SK-N-SH (cell line): ENCODE data around the gene SPOP.

ENCODE experiments used
- CTCF ChIP-seq: fragments of 200-600 bp; sonication (generic); IDR thresholded peaks from 2 replicates; pipeline ENCODE4 v1.6.1; 2017; ENCODE audit warnings: antibody characterized with exemption, mild to moderate bottlenecking, moderate library complexity
- EZH2phosphoT487 ChIP-seq: fragments of 200-600 bp; sonication (generic); IDR thresholded peaks from 2 replicates; pipeline ENCODE4 v1.6.1; 2017; ENCODE audit warnings: low read depth, mixed run types, mild to moderate bottlenecking, antibody characterized with exemption, moderate library complexity, borderline replicate concordance
- FOXJ3 ChIP-seq: sonication (generic); formaldehyde crosslinking; IDR thresholded peaks from 2 replicates; pipeline ENCODE4 v1.5.1; 2020; ENCODE audit warnings: mild to moderate bottlenecking, missing genetic modification reagents
- FOXM1 ChIP-seq: IDR thresholded peaks from 2 replicates; pipeline ENCODE4 v1.4.0; 2012; ENCODE audit warnings: low read depth, mild to moderate bottlenecking
- GABPA ChIP-seq: IDR thresholded peaks from 2 replicates; pipeline ENCODE4 v1.4.0; 2012; ENCODE audit warnings: low read depth, mild to moderate bottlenecking
- JUND ChIP-seq: IDR thresholded peaks from 2 replicates; pipeline ENCODE4 v1.4.0; 2012
- POLR2AphosphoS5 ChIP-seq: IDR thresholded peaks from 2 replicates; pipeline ENCODE4 v1.6.1; 2012; ENCODE audit warnings: low read depth, low read length
- RAD21 ChIP-seq: IDR thresholded peaks from 2 replicates; pipeline ENCODE4 v1.6.1; 2012; ENCODE audit warnings: mild to moderate bottlenecking, low read length
- REST ChIP-seq: IDR thresholded peaks from 2 replicates; pipeline ENCODE4 v1.6.1; 2012; ENCODE audit warnings: mild to moderate bottlenecking, low read depth, low read length, moderate library complexity
- SMC3 ChIP-seq: IDR thresholded peaks from 2 replicates; pipeline ENCODE4 v1.6.1; 2012; ENCODE audit warnings: low read depth, low read length, improper control_type of control experiment
- YY1 ChIP-seq: IDR thresholded peaks from 2 replicates; pipeline ENCODE4 v1.4.0; 2012; ENCODE audit warnings: low read depth, mild to moderate bottlenecking

GRCh38 chr17:49551221-49552069 lies 126.5 kb downstream of the SPOP start:
- TF ChIP-seq SMC3 (no peak), GABPA (no peak), YY1 (no peak), RAD21 (no peak), REST (no peak), CTCF (no peak), FOXM1 (no peak), FOXJ3 (CRISPR knock-in tag) (no peak), JUND (no peak), POLR2AphosphoS5 (no peak), EZH2phosphoT487 (no peak)
